CD4-positive, alpha-beta T cell treated with Interleukin-1 beta for 1 hour (primary cell): ENCODE measurements around the gene UNC5CL.
A peak's percentile ranks its signal among the peaks of the same experiment; 100 is the strongest.
"Not testable (repeated sequence)": the region's sequence is repeated elsewhere in the genome, so short reads cannot be mapped to it uniquely, and the experiment has no call there.

Experiments
- DNase-seq, 2 donors: peaks; one replicate each; pipeline ENCODE4 v3.0.0-alpha.2; 2020 to 2022

The UNC5CL gene

GRCh38 chr6:41037107-41037900, 1.7 kb downstream of the UNC5CL start:
- DNase-seq = no peak

GRCh38 chr6:41036601-41037000, 2.4 kb downstream of the UNC5CL start:
- DNase-seq = no peak

GRCh38 chr6:41036186-41036585, 2.8 kb downstream of the UNC5CL start:
- no peak for DNase-seq

- no peak for DNase-seq
Measured at GRCh38 chr6:41033776-41034175, 5.2 kb downstream of the UNC5CL start.

- no peak for DNase-seq
Measured at GRCh38 chr6:41032830-41033229, 6.2 kb downstream of the UNC5CL start.

GRCh38 chr6:41028561-41029412, 10.2 kb downstream of the UNC5CL start:
- DNase-seq = no peak

- DNase-seq = peak; percentile 73 to 76
Measured at GRCh38 chr6:41027799-41028560, 11.0 kb downstream of the UNC5CL start.

- DNase-seq = no peak
Measured at GRCh38 chr6:41027241-41027640, 11.8 kb downstream of the UNC5CL start.

- no peak for DNase-seq
Measured at GRCh38 chr6:41025966-41026530, 13.0 kb downstream of the UNC5CL start.

GRCh38 chr6:41023114-41023513, 15.9 kb downstream of the UNC5CL start:
- no peak for DNase-seq

- DNase-seq = no peak
Measured at GRCh38 chr6:41022294-41022693, 16.7 kb downstream of the UNC5CL start.

- DNase-seq = no peak
Measured at GRCh38 chr6:41021832-41022231, 17.2 kb downstream of the UNC5CL start.

- no peak for DNase-seq
Measured at GRCh38 chr6:41017663-41018062, 21.4 kb downstream of the UNC5CL start.

GRCh38 chr6:41015860-41016259, 23.2 kb downstream of the UNC5CL start:
- not testable (repeated sequence) for DNase-seq

- no peak for DNase-seq
Measured at GRCh38 chr6:41014780-41015179, 24.2 kb downstream of the UNC5CL start.

GRCh38 chr6:41013466-41014153, 25.4 kb downstream of the UNC5CL start:
- no peak for DNase-seq

GRCh38 chr6:41011673-41012072, 27.3 kb downstream of the UNC5CL start:
- DNase-seq = no peak

- DNase-seq = no peak
Measured at GRCh38 chr6:41009669-41010068, 29.4 kb downstream of the UNC5CL start.

GRCh38 chr6:41008011-41008410, 31.0 kb downstream of the UNC5CL start:
- no peak for DNase-seq

- DNase-seq = not testable (repeated sequence)
Measured at GRCh38 chr6:41006980-41007379, 32.0 kb downstream of the UNC5CL start.

GRCh38 chr6:41006217-41006616, 32.8 kb downstream of the UNC5CL start:
- DNase-seq = peak; percentile 60 to 70

GRCh38 chr6:41002168-41002567, 36.9 kb downstream of the UNC5CL start:
- DNase-seq = no peak
